Mesenchymal stem cell (in vitro differentiated cells and primary cell): ENCODE results near the gene POLD2.

ENCODE experiments used
- DNase-seq: peaks from one replicate; pipeline ENCODE4 v3.0.0-alpha.2; 2013
- H2AFZ ChIP-seq: one replicate; pipeline ENCODE4 v1.6.1; 2013; ENCODE audit warnings: low read depth, mild to moderate bottlenecking, control low read depth, inconsistent platforms, low read length, moderate library complexity
- H2AK5ac ChIP-seq: 2 replicates; pipeline ENCODE4 v1.6.1; 2013; ENCODE audit warnings: low read length, moderate library complexity, mild to moderate bottlenecking, inconsistent platforms; ENCODE audit not compliant: severe bottlenecking
- H2BK120ac ChIP-seq: one replicate; pipeline ENCODE4 v1.6.1; 2013; ENCODE audit warnings: low read depth, mild to moderate bottlenecking, inconsistent platforms, low read length, moderate library complexity
- H2BK12ac ChIP-seq, 2 experiments: one replicate each; pipeline ENCODE4 v1.6.1; 2013; ENCODE audit warnings: inconsistent platforms in 2 of 2, low read length in 2 of 2, mild to moderate bottlenecking in 2 of 2, moderate library complexity in 2 of 2, control low read depth in 1 of 2
- H2BK15ac ChIP-seq: one replicate; pipeline ENCODE4 v1.6.1; 2013; ENCODE audit warnings: mild to moderate bottlenecking, low read depth, inconsistent platforms; ENCODE audit not compliant: poor library complexity, severe bottlenecking
- H2BK5ac ChIP-seq: 2 replicates; pipeline ENCODE4 v1.6.1; 2013; ENCODE audit warnings: low read depth, mild to moderate bottlenecking, low read length, control low read depth, inconsistent platforms; ENCODE audit not compliant: poor library complexity, severe bottlenecking
- H3K14ac ChIP-seq, 2 experiments: one replicate each; pipeline ENCODE4 v1.6.1; 2013; ENCODE audit warnings: inconsistent platforms in 2 of 2, low read length in 2 of 2, control low read depth in 1 of 2, mild to moderate bottlenecking in 1 of 2, moderate library complexity in 1 of 2
- H3K18ac ChIP-seq, 2 experiments: one replicate each; pipeline ENCODE4 v1.6.1; 2013; ENCODE audit warnings: inconsistent platforms in 2 of 2, low read length in 2 of 2, control low read depth in 1 of 2, low read depth in 1 of 2, mild to moderate bottlenecking in 1 of 2
- H3K23ac ChIP-seq, 2 experiments: one replicate each; pipeline ENCODE4 v1.6.1; 2013; ENCODE audit warnings: inconsistent platforms in 2 of 2, low read length in 2 of 2, mild to moderate bottlenecking in 2 of 2, moderate library complexity in 2 of 2, control low read depth in 1 of 2
- H3K27ac ChIP-seq: 2 replicates; pipeline ENCODE4 v1.5.1; 2013; ENCODE audit warnings: mild to moderate bottlenecking, moderate library complexity, low read length, control low read depth, inconsistent platforms; ENCODE audit not compliant: poor library complexity, severe bottlenecking
- H3K27me3 ChIP-seq, 2 experiments: 2 replicates each; pipeline versions ENCODE4 v1.6.1 to v1.7.0; 2013; ENCODE audit warnings: low read length in 2 of 2, mild to moderate bottlenecking in 2 of 2, moderate library complexity in 2 of 2, control low read depth in 1 of 2, inconsistent platforms in 1 of 2; ENCODE audit not compliant: control insufficient read depth in 1 of 2, insufficient read depth in 1 of 2
- H3K36me3 ChIP-seq, 2 experiments: 2 replicates each; pipeline versions ENCODE4 v1.6.1 to v1.7.0; 2013; ENCODE audit warnings: low read length in 2 of 2, control low read depth in 1 of 2, inconsistent platforms in 1 of 2, low read depth in 1 of 2, mild to moderate bottlenecking in 1 of 2; ENCODE audit not compliant: insufficient read depth in 2 of 2, control insufficient read depth in 1 of 2
- H3K4ac ChIP-seq, 2 experiments: one replicate each; pipeline ENCODE4 v1.6.1; 2013; ENCODE audit warnings: inconsistent platforms in 2 of 2, low read length in 2 of 2, mild to moderate bottlenecking in 2 of 2, moderate library complexity in 2 of 2, control low read depth in 1 of 2, low read depth in 1 of 2
- H3K4me1 ChIP-seq: 2 replicates; pipeline ENCODE4 v1.6.1; 2013; ENCODE audit warnings: low read depth, low read length, control low read depth; ENCODE audit not compliant: control insufficient read depth, insufficient read depth
- H3K4me2 ChIP-seq: 2 replicates; pipeline ENCODE4 v1.6.1; 2013; ENCODE audit warnings: low read length, mild to moderate bottlenecking, inconsistent platforms; ENCODE audit not compliant: poor library complexity, severe bottlenecking
- H3K4me3 ChIP-seq, 2 experiments: 2 replicates each; pipeline versions ENCODE4 v1.5.1 to v1.7.0; 2013; ENCODE audit warnings: low read length in 2 of 2, mild to moderate bottlenecking in 2 of 2, control low read depth in 1 of 2, low read depth in 1 of 2; ENCODE audit not compliant: insufficient read depth in 1 of 2
- H3K79me1 ChIP-seq: replicated peaks from 2 replicates; pipeline ENCODE4 v1.6.1; 2013; ENCODE audit warnings: mild to moderate bottlenecking, control low read depth, low read length, inconsistent platforms; ENCODE audit not compliant: poor library complexity, severe bottlenecking
- H3K9ac ChIP-seq: 2 replicates; pipeline ENCODE4 v1.7.0; 2013; ENCODE audit warnings: mild to moderate bottlenecking, low read length, moderate library complexity
- H3K9me3 ChIP-seq: 2 replicates; pipeline ENCODE4 v1.7.0; 2013; ENCODE audit warnings: mild to moderate bottlenecking, low read length; ENCODE audit not compliant: control insufficient read depth
- H4K8ac ChIP-seq: one replicate; pipeline ENCODE4 v1.6.1; 2013; ENCODE audit warnings: inconsistent platforms, mild to moderate bottlenecking, low read length, moderate library complexity
- H4K91ac ChIP-seq: one replicate; pipeline ENCODE4 v1.6.1; 2013; ENCODE audit warnings: mild to moderate bottlenecking, low read length, inconsistent platforms
- WGBS: methylation state at CpG from one replicate; pipeline ENCODE4 v1.1.7; 2013; ENCODE audit warnings: mixed read lengths; 5-methylcytosine and 5-hydroxymethylcytosine counted together

The POLD2 gene

GRCh38 chr7:44143646-44144250 lies 20.4 kb upstream of the POLD2 start:
- WGBS = 90% methylated on average over 6 of the region's 6 CpGs

GRCh38 chr7:44142028-44142427 lies 18.7 kb upstream of the POLD2 start:
- Histone ChIP-seq H3K9me3 (no peaks in the 10 kb centered on the region), H3K4me3 (no peak overlapping the region), H4K91ac (no peak overlapping the region), H2AK5ac (no peak overlapping the region), H3K18ac (no peak overlapping the region), H3K36me3 (no peaks in the 10 kb centered on the region), H3K4me1 (peaks cover 15% of the 10 kb centered on the region), H3K23ac (no peak overlapping the region), H2BK12ac (no peak overlapping the region), H2AFZ (no peak overlapping the region), H4K8ac (no peak overlapping the region), H2BK120ac (no peak overlapping the region), H2BK15ac (no peak overlapping the region), H3K4me2 (no peak overlapping the region), H3K27ac (no peak overlapping the region), H3K14ac (no peak overlapping the region), H2BK5ac (no peak overlapping the region), H3K27me3 (peaks cover 22 to 24% of the 10 kb centered on the region in 2 experiments), H3K79me1 (no peaks in the 10 kb centered on the region), H3K9ac (no peak overlapping the region), H3K4ac (no peak overlapping the region)
- WGBS = 95% methylated on average over 4 of the region's 4 CpGs
- no peak for DNase-seq

More at GRCh38 chr7:44143646-44144250, 20.4 kb upstream of the POLD2 start:
- H2BK15ac ChIP-seq = no peak overlapping the region
- H3K27me3 ChIP-seq = peaks cover 20 to 22% of the 10 kb centered on the region in 2 experiments
- H3K4me2 ChIP-seq = no peak overlapping the region
- H3K14ac ChIP-seq = no peak overlapping the region
- DNase-seq = no peak
- H2AFZ ChIP-seq = no peak overlapping the region
- no peak overlapping the region for H2BK12ac ChIP-seq
- no peak overlapping the region for H3K4ac ChIP-seq
- peaks cover 19% of the 10 kb centered on the region for H3K4me1 ChIP-seq
- H3K79me1 ChIP-seq = no peaks in the 10 kb centered on the region
- H2BK120ac ChIP-seq = no peak overlapping the region
- H3K9ac ChIP-seq = no peak overlapping the region
- H3K18ac ChIP-seq = no peak overlapping the region
- no peak overlapping the region for H3K23ac ChIP-seq
- no peak overlapping the region for H3K4me3 ChIP-seq
- H4K8ac ChIP-seq = no peak overlapping the region
- H3K9me3 ChIP-seq = no peaks in the 10 kb centered on the region
- H2BK5ac ChIP-seq = no peak overlapping the region
- no peak overlapping the region for H4K91ac ChIP-seq
- no peaks in the 10 kb centered on the region for H3K36me3 ChIP-seq
- H2AK5ac ChIP-seq = no peak overlapping the region
- H3K27ac ChIP-seq = no peak overlapping the region

- Histone ChIP-seq H2BK5ac (no peak within 1 kb of the TSS), H3K18ac (no peak within 1 kb of the TSS), H3K4me1 (peaks cover 13% of the 10 kb centered on the region), H3K27me3 (peaks cover 18 to 24% of the 10 kb centered on the region in 2 experiments), H4K8ac (no peak within 1 kb of the TSS), H4K91ac (no peak within 1 kb of the TSS), H3K4ac (no peak within 1 kb of the TSS), H2BK120ac (no peak within 1 kb of the TSS), H3K9ac (no peak within 1 kb of the TSS), H3K9me3 (no peaks in the 10 kb centered on the region), H2AK5ac (no peak within 1 kb of the TSS), H3K27ac (no peak within 1 kb of the TSS), H3K14ac (peak within 1 kb of the TSS in 1 of 2 experiments; percentile 48), H3K23ac (no peak within 1 kb of the TSS), H3K4me3 (no peak within 1 kb of the TSS), H3K79me1 (no peaks in the 10 kb centered on the region), H3K36me3 (no peaks in the 10 kb centered on the region), H2AFZ (no peak within 1 kb of the TSS), H2BK12ac (no peak within 1 kb of the TSS), H3K4me2 (no peak within 1 kb of the TSS), H2BK15ac (peak within 1 kb of the TSS; percentile 44)
- 54% methylated on average over 6 of the region's 6 CpGs for WGBS
- no peak for DNase-seq
Measured at GRCh38 chr7:44141221-44141850, 18.0 kb upstream of the POLD2 start, which contains the start of gene MYL7. MYL7 (minus strand) TSS chr7:44141332; CDS start chr7:44141305, 27 bp downstream.

DNA sequence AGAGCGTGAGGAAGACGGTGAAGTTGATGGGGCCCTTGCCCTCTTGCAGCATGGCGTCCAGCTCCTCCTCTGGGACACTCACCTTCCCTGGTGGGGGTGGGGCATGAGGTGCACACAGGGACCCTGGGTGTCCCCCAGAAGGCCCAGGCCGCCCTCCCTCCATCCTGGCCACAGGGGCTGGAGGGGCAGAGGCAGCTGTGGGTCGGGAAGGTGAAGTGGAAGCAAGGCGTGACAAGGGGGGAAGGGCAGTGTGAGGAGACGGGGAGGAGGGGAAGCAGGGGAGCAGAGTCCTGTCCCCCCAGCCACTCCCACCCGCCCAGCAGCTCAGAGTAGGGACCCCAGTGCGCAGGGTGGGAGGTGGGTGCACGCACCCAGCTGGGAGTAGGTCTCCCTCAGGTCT lies 17.0 kb upstream of the POLD2 start:
- H3K4me2 ChIP-seq = no peak overlapping the region
- no peak overlapping the region for H2BK12ac ChIP-seq
- no peak overlapping the region for H3K4ac ChIP-seq
- H4K91ac ChIP-seq = no peak overlapping the region
- peak overlapping the region; percentile 41 for H2BK15ac ChIP-seq
- WGBS = 83% methylated on average over 9 of the region's 10 CpGs
- no peak overlapping the region for H3K23ac ChIP-seq
- no peaks in the 10 kb centered on the region for H3K9me3 ChIP-seq
- H3K27me3 ChIP-seq = peaks cover 12 to 18% of the 10 kb centered on the region in 2 experiments
- DNase-seq = no peak
- H3K18ac ChIP-seq = no peak overlapping the region
- no peak overlapping the region for H3K27ac ChIP-seq
- H3K79me1 ChIP-seq = no peaks in the 10 kb centered on the region
- H3K14ac ChIP-seq = peak overlapping the region in 1 of 2 experiments; percentile 48
- no peak overlapping the region for H2AFZ ChIP-seq
- H3K4me1 ChIP-seq = peaks cover 4% of the 10 kb centered on the region
- no peak overlapping the region for H2BK5ac ChIP-seq
- no peak overlapping the region for H2AK5ac ChIP-seq
- H3K36me3 ChIP-seq = no peaks in the 10 kb centered on the region
- H3K9ac ChIP-seq = no peak overlapping the region
- H4K8ac ChIP-seq = no peak overlapping the region
- no peak overlapping the region for H3K4me3 ChIP-seq
- H2BK120ac ChIP-seq = no peak overlapping the region
